Loucy (cell line): ENCODE measurements around the gene PLS3.

Experiments
- H2AFZ ChIP-seq: fragments of 200-600 bp; sonication (generic); 2 replicates; pipeline ENCODE4 v1.6.0; 2016; ENCODE audit warnings: antibody characterized with exemption, mild to moderate bottlenecking, low read length, moderate library complexity
- H3F3A ChIP-seq: fragments of 200-600 bp; 2 replicates; pipeline ENCODE4 v1.6.0; 2016; ENCODE audit warnings: antibody characterized with exemption, low read depth, mild to moderate bottlenecking
- H3K27me3 ChIP-seq: fragments of 200-600 bp; sonication (generic); 2 replicates; pipeline ENCODE4 v1.6.1; 2014; ENCODE audit warnings: low read length, mild to moderate bottlenecking; ENCODE audit not compliant: insufficient read depth, poor library complexity, severe bottlenecking
- H3K36me3 ChIP-seq: fragments of 200-600 bp; sonication (generic); 2 replicates; pipeline ENCODE4 v1.6.1; 2016; ENCODE audit warnings: low read length; ENCODE audit not compliant: insufficient read depth
- H3K4me1 ChIP-seq: fragments of 200-600 bp; sonication (generic); 2 replicates; pipeline ENCODE4 v1.5.1; 2014; ENCODE audit warnings: low read length, mild to moderate bottlenecking; ENCODE audit not compliant: insufficient read depth, poor library complexity, severe bottlenecking
- H3K4me2 ChIP-seq: fragments of 200-600 bp; sonication (generic); 2 replicates; pipeline ENCODE4 v1.6.0; 2014; ENCODE audit warnings: antibody characterized with exemption, low read length, low read depth, mild to moderate bottlenecking; ENCODE audit not compliant: poor library complexity, severe bottlenecking
- H3K4me3 ChIP-seq: fragments of 200-600 bp; sonication (generic); 2 replicates; pipeline ENCODE4 v1.5.1; 2014; ENCODE audit warnings: low read length, mild to moderate bottlenecking, mixed read lengths; ENCODE audit not compliant: poor library complexity, severe bottlenecking
- H3K79me2 ChIP-seq: fragments of 200-600 bp; sonication (generic); 2 replicates; pipeline ENCODE4 v1.6.1; 2014; ENCODE audit warnings: low read length; ENCODE audit not compliant: insufficient read depth
- H3K9ac ChIP-seq: fragments of 200-600 bp; sonication (generic); 2 replicates; pipeline ENCODE4 v1.6.0; 2014; ENCODE audit warnings: mild to moderate bottlenecking, low read depth, low read length, moderate library complexity; ENCODE audit not compliant: poor library complexity, severe bottlenecking
- H3K9me2 ChIP-seq: fragments of 200-600 bp; sonication (generic); replicated peaks from 2 replicates; pipeline ENCODE4 v1.6.1; 2016; ENCODE audit warnings: low read depth, low read length, mixed read lengths
- H3K9me3 ChIP-seq: fragments of 200-600 bp; sonication (generic); 2 replicates; pipeline ENCODE4 v1.6.1; 2014; ENCODE audit warnings: mild to moderate bottlenecking, antibody characterized with exemption, low read length, low read depth; ENCODE audit not compliant: insufficient read depth
- H4K20me1 ChIP-seq: fragments of 200-600 bp; sonication (generic); 2 replicates; pipeline ENCODE4 v1.6.0; 2014; ENCODE audit warnings: antibody characterized with exemption, low read length, mild to moderate bottlenecking; ENCODE audit not compliant: insufficient read depth, poor library complexity, severe bottlenecking
- CTCF ChIP-seq: fragments of 200-600 bp; sonication (generic); conservative IDR thresholded peaks from 2 replicates; pipeline ENCODE4 v1.5.1; 2014; ENCODE audit warnings: mild to moderate bottlenecking, antibody characterized with exemption, low read length
- EZH2phosphoT487 ChIP-seq: fragments of 200-600 bp; IDR thresholded peaks from 2 replicates; pipeline ENCODE4 v1.6.1; 2018; ENCODE audit warnings: antibody characterized with exemption, mild to moderate bottlenecking, moderate library complexity, borderline replicate concordance

The PLS3 gene

GRCh38 chrX:115603534-115604074 is 42.6 kb downstream of the PLS3 start:
- Histone ChIP-seq H3K9me3 (no peaks in the 10 kb centered on the region), H3K27me3 (no peaks in the 10 kb centered on the region), H3K4me1 (no peaks in the 10 kb centered on the region), H2AFZ (no peak overlapping the region), H3K79me2 (no peaks in the 10 kb centered on the region), H3K4me3 (no peak overlapping the region), H3F3A (no peaks in the 10 kb centered on the region), H3K9me2 (no peaks in the 10 kb centered on the region), H3K4me2 (no peak overlapping the region), H4K20me1 (no peaks in the 10 kb centered on the region), H3K36me3 (no peaks in the 10 kb centered on the region), H3K9ac (no peak overlapping the region)
- no peak for TF ChIP-seq EZH2phosphoT487
- no peak for TF ChIP-seq CTCF

GRCh38 chrX:115606861-115607260 is 45.9 kb downstream of the PLS3 start:
- Histone ChIP-seq H3K4me3 (no peak overlapping the region), H3F3A (no peaks in the 10 kb centered on the region), H3K27me3 (no peaks in the 10 kb centered on the region), H4K20me1 (no peaks in the 10 kb centered on the region), H2AFZ (no peak overlapping the region), H3K9me2 (no peaks in the 10 kb centered on the region), H3K9ac (no peak overlapping the region), H3K79me2 (no peaks in the 10 kb centered on the region), H3K9me3 (no peaks in the 10 kb centered on the region), H3K4me2 (no peak overlapping the region), H3K4me1 (no peaks in the 10 kb centered on the region), H3K36me3 (no peaks in the 10 kb centered on the region)
- TF ChIP-seq EZH2phosphoT487: no peak
- TF ChIP-seq CTCF: no peak

- Histone ChIP-seq H3K27me3 (no peaks in the 10 kb centered on the region), H3K4me3 (no peak overlapping the region), H3K9ac (no peak overlapping the region), H3F3A (no peaks in the 10 kb centered on the region), H2AFZ (no peak overlapping the region), H4K20me1 (no peaks in the 10 kb centered on the region), H3K4me1 (no peaks in the 10 kb centered on the region), H3K9me3 (no peaks in the 10 kb centered on the region), H3K4me2 (no peak overlapping the region), H3K9me2 (no peaks in the 10 kb centered on the region), H3K36me3 (no peaks in the 10 kb centered on the region), H3K79me2 (no peaks in the 10 kb centered on the region)
- no peak for TF ChIP-seq EZH2phosphoT487
- no peak for TF ChIP-seq CTCF
These were observed 48.6 kb downstream of the PLS3 start for GRCh38 chrX:115609621-115610020.
